GM18870 (cell line): ENCODE results near the gene WDPCP.
A peak's percentile ranks its signal among the peaks of the same experiment; 100 is the strongest.
"Not testable (repeated sequence)": the region's sequence is repeated elsewhere in the genome, so short reads cannot be mapped to it uniquely, and the experiment has no call there.

Source experiments
- ATAC-seq: cut with Tn5 transposase; IDR thresholded peaks from one replicate; pipeline ENCODE4 v1.9.1; 2021; ENCODE audit warnings: moderate library complexity; ENCODE audit not compliant: unreplicated experiment

The WDPCP gene

DNA sequence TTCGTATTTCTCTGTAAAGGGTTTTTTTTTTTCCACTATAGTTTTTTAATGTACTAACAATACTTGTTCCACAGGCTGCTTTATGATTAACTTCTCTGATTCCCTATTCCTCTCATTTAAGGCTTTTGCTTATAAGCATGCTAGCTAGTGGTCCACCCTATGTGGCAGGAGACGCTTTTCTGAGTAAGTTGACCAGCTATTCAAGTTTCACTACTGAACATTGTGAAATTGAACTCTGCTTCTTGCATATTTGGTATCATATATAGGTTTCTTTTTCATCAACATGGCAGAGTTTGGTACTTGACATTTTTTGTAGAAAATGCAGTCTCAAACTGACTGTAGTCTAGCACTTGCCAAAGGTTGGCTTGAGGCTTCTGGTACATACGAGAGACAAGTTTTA is 463.4 kb downstream of the WDPCP start:
- peak; percentile 89 for ATAC-seq

DNA sequence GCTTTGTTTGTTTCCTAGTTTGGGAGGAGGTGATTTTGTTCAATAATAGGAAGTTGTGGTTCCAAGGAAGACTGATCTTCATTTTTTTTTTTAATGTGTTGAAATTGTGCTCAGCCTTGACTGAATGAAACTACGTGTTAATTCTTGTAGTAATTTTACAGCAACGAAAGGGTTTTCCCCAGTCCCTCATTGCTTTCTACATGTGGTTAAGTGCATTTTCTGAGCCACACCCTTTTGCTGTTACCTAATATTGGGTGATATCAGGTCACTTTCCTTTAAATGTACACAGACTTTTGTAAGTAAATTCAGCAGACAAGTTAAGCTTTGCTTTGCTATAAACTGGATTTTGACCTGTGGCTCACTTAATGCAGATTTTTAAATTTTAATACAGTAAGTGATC is 464.1 kb downstream of the WDPCP start:
- ATAC-seq, result peak; percentile 64

DNA sequence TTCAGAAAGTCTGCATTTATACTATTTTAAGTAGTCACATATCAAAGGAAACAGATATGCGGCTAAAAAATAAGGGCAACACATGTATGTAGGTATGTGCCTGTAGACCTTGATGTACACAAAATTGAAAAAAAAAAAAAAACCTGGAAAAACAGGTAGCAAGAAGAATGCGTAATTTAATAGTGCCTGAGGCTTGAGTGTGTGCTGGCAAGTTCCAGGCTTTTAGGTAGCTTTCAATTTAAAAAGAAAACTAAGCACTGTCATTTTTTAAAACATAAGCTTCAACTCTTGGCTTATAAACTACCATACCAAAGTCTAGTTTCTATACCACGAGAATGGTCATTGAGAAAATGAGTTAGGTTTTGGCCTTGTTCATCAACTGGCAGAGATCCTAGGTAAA is 465.4 kb downstream of the WDPCP start:
- ATAC-seq, result no peak

DNA sequence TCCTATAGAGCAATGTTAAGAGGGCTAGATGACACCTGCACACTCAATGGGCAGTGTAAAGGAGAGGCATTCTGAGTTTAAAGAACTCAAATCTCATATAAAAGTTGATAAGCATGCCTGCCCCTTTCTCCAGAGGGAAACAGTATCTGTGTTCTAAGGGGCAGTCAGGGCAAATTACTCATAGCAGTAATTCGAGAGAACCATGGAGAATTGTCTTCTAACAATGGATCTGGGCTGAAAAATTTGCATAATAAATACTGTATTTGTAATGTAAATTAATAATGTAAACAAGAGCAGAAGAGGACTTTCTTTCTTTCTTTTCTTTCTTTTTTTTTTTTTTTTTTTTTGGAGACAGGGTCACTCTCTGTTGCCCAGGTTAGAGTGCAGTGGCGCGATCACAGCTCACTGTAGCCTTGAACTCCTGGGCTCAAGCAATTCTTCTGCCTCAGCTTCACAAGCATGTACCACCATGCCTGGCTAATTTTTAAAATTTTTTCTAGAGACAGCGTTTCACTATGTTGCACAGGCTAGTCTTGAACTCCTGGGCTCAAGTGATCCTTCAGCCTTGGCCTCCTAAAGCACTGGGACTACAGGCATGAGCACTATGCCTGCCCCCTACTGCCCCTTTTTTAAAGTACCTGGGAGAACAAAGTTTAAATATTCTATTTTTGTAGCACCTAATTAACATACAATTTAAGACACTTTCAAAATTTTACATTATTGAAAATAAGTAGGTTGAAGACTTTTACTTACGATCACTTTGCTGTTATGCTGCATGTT is 467.0 kb downstream of the WDPCP start:
- ATAC-seq, result no peak

DNA sequence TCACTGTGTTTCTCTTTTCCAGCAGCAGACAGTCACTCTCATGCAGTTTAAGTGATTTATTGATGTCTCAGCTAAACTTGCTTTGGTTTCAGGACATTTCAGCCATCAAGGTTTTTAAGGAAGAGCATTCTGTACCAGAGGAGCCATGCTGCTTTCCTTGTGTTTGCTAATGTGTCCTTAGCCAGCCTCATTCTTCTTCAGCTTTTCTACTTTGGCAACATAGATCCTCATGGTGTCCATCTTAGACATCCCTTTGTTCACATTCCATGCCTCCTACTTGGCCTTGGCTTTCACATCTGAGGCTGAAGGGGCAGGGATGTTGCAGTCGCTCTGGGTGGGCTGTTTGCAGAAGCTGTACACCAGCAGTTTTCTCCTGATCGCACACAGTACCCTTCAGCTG is 469.5 kb downstream of the WDPCP start:
- ATAC-seq, result no peak

DNA sequence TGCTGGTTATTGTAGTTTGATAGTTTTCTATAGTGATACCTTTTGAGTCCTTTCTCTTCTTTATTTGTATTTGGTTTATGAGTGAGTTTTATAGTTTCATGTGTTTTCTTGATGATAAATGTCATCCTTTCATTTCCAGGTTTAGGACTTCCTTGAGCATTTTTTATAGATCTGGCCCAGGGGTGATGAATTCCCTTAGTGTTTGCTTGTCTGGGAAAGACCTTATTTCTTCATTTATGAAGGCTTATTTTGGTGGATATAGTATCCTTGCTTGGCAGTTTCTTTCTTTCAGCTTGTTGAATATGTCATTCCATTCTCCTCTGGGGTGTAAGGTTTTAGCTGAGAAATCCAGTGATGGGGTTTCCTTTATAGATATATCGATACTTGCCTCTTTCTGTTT is 483.8 kb downstream of the WDPCP start:
- no peak for ATAC-seq

DNA sequence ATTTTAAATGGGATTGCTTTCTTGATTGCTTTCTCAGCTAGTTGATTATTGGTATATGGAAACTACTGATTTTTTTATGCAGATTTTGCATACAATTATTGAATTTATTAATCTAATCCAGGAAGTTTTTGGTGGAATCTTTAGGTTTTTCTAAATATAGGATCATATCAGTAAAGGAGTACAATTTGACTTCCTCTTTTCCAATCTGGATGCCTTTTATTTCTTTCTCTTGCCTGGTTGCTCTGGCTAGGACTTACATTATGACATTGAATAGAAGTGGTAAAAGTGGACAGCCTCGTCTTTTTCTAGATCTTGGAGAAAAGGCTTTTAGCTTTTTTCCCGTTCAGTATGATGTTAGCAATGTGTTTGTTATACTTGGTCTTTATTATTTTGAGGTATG is 486.3 kb downstream of the WDPCP start:
- ATAC-seq, result no peak

DNA sequence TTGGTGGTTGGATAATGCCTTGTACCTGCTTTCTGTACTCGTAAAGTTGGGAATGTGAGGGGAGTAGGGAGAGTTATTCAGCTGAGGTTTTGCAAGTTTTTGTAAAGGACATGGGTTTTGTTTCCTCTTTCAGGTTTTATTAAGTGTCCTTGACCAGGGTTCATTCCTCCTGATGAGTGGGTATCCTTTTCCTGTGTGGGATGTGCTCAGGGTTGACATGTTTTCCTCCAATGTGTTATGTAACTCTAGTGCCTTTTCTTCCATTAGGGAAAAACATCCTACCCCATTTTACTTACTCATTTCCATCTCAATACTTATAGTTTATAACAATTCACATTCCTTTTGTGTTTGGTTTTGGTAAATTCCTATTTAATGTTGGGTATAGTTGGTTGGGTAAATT is 489.2 kb downstream of the WDPCP start:
- no peak for ATAC-seq

DNA sequence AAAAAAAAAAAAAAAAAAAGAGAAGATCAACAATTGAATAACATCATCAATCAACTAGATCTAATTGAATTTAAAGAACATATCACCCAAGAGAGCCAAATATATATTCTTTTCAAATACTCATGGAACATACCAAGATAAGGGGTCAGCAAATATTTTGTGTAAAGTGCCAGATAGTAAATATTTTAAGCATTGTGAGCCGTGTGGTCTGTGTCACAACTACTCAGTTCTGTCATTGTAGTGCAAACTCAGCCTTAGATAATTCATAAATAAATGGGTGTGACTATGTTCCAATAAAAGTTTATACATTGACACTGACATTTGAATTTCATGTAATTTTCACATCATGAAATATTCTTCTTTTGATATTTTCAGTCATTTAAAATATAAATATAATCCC is 491.8 kb downstream of the WDPCP start:
- no peak for ATAC-seq

DNA sequence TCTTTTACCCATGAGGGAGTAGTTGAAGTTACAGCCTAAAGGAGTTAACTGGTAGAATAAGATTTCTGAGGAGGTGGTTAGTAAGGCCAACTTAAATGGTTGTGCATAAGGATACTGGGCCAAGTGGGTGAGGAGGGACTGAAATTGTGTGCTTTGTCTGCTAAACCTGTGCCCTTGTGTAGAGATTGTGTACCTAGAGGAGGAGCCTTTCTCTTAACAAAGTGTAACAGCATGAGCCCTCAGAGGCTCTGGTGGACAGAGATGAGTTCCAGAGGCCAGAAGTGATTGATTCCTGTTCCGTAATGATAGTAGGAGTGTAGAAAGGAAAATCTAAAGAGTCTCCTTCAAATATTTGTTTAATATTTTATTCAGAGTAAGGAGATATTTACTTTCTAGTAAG is 494.8 kb downstream of the WDPCP start:
- ATAC-seq, result no peak

DNA sequence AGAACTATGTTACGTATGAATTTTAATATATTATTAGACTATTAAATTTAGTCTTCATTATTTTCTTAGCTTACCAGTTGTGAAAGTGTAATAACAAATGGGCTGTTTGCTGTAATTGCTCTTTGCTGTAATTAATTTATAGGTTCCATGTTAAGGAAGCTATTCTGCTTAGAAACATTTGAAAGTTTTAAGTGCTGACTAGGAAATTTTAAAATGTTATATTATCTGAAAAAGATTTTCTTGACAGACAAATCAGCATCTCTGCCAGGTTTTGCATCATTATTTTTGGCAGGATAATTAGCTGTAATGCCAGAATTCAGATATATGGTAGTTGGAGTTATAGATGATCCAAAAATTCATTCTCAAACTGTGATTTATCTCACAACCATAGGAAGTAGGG is 495.4 kb downstream of the WDPCP start:
- no peak for ATAC-seq

DNA sequence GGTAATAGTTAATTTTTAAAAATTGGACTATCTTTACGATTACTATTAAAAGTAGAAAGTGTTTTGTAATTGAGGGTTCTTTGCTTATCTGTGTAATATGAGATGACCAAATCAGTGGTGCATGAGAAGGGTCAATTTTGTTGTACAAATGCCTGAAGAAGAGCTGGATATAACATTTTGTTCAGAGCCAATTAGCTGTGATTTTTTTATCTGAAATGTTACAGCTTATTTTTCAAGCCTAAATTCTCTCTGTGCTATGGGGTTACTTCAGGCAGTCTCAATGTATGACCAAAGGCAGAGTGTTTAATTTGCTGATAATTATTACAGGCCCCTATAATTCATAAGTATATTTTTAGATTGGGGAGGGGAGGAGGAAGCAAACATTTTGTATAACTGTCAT is 495.9 kb downstream of the WDPCP start:
- ATAC-seq, result no peak

DNA sequence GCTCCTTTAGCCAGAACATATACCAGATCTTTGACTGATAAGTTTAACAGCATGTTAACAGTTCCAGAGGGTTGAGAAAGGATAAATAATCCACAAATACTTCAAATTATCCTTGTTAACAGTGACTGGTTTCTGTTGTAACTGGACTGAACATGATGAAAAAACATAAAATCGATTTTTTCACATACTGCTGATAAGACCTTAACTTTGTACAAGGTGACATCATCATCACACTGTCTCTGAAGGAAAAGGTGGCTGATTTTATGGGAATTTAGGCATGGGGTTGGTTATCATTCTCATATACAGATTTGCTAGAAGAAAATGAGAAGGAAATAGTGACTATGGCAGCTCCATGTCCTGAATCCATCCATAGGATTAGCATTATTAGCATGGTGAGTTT is 501.6 kb downstream of the WDPCP start:
- no peak for ATAC-seq

DNA sequence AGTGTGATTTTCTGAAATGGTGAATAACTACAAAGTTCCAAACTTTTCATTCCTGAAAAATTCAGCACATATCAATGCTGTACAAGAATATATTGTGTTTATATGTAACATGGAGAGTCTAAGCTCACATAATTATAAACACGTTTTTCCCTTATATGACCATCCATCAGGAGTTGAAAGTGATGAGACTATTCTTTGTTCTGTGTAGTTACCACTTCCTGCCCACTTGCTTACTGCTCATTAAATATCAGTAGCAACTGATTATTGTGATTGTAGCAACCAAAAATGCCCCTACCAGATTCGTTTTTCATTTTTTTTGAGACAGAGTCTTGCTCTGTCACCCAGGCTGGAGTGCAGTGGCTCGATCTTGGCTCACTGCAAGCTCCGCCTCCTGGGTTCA is 506.9 kb downstream of the WDPCP start:
- no peak for ATAC-seq

DNA sequence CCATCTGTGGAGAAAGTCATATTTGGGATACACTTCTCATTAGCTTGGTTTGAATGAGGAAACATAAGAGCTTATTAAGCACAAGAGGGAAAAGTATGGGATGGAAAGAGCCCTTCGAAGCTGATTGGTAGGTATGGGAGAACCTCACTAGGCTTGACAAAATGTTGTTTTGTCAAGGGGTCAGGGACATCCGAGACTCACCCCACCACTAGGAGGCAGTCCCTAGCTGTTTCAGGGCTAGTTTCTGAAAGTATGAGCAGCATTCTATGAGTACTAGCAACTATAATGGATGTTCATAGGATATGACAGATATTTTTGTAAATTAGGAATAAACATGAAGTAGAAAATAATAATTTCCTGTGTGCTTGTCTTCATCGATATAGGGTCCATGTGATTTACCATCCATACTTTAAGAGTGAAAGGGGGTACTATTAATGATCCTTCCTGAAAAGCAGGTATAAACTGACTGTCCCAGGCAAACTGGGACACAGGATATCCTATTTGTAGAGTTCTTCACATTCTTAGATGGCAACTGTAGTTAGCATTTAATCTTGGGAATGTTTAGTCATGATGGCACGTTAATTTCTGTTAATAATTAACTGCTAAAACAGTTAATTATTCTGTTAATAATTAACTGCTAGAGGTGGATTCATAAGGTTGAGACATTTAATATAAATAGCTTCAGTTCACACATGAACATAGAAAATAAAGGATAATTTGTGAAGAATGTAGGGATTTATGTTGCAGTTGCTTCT is 509.2 kb downstream of the WDPCP start:
- ATAC-seq, result no peak

DNA sequence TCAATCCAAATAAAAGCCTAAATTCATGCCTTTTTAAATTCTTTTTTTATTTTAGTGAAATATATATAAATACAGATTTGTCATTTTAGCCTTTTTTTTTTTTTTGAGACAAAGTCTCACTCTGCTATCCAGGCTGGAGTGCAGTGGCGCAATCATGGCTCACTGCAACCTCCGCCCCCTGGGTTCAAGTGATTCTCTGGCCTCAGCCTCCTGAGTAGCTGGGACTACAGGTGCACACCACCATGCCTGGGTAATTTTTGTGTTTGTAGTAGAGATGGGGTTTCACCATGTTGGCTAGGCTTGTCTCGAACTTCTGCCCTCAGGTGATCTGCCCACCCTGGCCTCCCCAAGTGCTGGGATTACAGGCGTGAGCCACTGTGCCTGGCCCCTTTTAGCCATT is 513.9 kb downstream of the WDPCP start:
- not testable (repeated sequence) for ATAC-seq

DNA sequence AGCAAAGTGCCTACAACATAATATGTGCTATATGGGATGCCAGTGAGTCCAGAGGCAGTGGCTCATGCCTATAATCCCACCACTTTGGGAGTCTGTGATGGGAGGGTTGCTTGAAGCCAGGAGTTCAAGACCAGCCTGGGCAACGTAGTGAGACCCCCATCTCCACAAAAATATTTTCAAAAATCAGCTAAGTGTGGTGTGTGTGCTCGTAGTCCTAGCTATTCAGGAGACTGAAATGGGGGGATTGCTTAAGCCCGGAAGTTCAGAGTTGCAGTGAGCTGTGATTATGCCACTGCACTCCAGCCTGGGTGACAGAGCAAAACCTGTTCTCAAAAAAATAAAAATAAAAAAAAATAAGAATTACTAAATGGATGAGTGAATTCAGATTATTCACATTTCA is 514.3 kb downstream of the WDPCP start:
- ATAC-seq, result no peak

DNA sequence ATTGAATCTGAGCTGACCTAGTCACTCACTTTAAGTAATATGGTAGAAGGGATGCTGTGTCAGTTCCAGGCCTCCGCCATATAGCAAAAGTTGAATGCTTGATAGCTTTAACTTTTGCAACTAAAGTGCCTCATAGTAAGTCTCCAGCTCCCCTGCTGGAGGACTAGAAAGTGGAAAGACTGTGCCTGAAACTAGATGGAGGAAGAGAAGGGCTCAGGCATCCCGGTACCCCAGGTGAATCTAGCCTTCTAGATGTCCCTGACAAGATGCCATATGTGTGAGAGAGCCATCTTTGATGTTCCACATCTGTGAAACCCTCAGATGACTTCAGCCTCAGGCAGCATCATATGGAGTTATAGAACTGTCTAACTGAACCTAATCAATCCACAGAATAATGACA is 516.6 kb downstream of the WDPCP start:
- ATAC-seq, result no peak
